Stimulated activated CD8-positive, alpha-beta memory T cell treated with anti-CD3 and anti-CD28 coated beads, Interleukin-12 subunit alpha, Interleukin-12 subunit beta, amount 100 ng/mL, for 24 hours (primary cell): Measurements from ENCODE around the gene HBB.

Experiments used
- DNase-seq: peaks from one replicate; pipeline ENCODE4 v3.0.0-alpha.2; 2020; ENCODE audit errors: extremely low read depth

HBB gene

DNA sequence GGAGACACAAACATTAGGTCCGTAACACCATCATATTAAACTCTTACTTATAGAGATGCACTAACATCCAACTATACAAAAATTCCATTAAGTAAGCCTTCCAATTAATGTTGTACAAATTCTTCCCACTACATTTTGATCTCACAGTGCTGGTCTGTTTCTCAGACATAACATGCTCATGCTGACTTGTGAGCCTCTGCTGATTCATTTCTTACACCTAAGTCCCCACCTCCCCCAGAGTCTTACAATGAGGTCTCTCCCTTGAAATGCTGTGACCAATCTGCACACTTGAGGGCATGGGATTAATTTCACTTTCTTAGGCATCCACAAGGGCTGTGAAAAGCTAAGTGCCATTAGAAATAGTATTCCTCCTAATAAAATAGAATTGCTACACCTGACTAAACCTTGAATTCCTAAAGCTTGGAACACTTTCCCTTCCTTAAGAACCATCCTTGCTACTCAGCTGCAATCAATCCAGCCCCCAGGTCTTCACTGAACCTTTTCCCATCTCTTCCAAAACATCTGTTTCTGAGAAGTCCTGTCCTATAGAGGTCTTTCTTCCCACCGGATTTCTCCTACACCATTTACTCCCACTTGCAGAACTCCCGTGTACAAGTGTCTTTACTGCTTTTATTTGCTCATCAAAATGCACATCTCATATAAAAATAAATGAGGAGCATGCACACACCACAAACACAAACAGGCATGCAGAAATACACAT is 20.8 kb upstream of the HBB start:
- no peak for DNase-seq

DNA sequence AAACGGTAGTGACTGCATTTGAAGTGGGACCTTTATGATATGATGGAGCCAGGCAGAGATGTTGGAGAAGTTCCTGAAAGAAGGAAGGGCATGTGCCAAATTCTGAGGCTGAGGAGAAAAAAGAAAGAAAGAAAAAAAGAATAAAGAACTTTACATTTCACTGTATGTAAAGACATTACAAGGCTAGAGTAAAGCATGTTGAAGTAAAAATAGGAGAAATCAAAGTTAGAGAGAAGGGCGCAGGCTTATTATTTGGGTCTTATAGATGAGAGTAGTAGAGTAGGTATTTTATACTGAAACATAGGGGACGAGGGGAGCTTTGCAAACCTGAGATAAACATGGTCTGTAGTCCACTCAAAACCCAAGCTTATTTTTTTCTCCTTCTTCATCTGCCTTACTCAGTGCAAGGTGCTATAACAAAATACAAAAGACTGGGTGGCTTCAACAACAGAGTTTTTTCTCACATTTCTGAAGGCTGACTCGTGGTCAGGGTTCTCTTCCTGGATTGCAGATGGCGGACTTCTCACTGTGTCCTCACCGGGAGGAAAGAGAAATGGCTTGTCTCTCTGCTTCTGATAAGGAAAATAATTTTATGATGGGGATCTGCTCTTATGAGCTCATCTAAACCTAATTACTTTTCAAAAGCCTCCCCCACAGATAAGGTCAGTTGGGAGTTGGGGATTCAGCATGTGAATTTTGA is 20.1 kb upstream of the HBB start:
- no peak for DNase-seq

DNA sequence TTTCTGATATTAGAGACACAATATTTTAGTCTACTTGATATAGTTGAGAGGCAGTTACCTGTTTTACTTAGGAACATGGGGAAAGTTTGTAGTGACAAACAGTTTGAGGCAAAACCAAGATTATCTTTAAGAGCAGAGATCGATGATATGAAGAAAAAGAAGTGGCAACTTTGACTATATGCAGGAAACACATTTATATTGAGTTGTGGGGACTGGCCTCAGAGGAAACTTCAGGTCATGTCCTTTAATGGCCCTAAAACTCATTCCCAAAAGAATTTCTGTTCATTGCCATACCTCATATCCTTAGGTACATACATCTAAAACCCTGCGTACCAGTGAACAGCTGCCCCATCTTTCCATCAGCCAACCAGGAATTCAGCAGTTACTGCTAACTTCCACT is 18.3 kb upstream of the HBB start:
- DNase-seq: no peak

DNA sequence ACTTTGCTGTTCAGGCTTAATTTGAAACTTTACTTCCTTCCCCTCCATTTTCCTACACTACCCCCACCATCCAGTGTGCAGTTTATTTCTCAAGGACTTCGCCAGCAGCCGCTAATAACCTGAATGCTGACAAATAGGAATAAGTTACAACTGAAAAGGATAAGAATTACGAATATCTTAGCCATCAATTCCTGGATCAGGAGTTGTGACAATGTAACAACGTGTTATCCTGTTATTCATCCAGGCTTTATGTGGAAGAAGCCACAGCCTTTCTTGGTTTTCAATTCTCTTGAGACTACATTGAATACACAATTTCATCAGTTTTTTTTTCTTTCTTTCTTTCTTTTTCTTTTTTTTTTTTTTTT is 16.9 kb upstream of the HBB start:
- no peak for DNase-seq

DNA sequence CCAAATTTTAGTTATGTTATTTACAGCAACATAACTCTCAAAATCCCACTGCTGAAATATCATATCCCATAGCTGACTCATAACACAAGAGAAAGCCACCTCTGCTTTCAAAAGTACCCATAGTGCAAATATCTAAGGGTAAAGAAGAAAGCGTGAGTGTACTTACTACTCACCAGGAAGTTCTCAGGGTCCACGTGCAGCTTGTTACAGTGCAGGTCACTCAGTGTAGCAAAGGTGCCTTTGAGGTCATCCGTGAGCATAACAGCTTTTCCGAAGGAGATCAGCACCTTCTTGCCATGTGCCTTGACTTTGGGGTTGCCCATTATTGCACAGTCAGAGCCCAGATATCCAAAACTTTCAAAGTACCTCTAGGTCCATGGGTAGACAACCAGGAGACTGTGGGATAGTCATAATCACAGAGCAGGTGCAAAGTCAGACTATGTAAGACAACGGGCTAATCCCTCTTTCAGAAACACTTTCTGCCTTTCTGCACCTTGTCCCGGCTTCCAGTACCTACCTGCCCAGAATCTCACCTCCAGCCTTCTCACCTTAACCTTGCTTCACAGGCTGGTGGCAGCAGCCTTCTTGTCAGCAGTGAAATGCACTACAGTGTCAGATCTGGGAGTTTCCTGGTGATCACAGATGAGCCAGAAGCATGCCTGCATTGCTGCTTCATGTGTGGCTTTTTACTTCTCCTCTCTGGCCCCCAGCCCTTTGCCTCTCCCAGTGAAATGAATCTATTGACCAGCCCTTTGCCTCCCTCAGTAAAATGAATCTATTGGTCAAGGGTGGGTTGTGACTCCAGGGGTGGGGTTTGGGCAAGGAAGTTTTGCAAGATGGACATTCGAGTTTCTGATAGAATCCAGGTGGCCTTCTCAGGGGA is 16.3 kb upstream of the HBB start:
- no peak for DNase-seq

DNA sequence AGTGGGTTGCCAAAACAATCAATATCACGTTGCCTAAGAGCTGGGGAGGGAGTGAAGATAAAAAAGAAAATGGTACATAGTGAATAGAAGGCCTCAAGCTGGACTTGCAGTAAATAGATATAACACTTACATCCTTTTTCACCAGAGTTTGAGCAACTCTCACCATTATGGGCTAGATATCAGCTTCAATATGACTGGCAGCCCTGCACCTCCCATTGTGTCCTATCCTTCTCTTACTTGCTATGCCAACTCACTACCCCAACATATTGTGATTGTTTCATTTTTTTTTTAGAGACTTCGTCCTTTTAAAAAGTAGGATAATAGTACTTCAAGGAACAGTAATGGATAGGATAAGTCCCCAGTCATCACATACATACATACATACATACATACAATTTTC is 15.3 kb upstream of the HBB start:
- DNase-seq: no peak

DNA sequence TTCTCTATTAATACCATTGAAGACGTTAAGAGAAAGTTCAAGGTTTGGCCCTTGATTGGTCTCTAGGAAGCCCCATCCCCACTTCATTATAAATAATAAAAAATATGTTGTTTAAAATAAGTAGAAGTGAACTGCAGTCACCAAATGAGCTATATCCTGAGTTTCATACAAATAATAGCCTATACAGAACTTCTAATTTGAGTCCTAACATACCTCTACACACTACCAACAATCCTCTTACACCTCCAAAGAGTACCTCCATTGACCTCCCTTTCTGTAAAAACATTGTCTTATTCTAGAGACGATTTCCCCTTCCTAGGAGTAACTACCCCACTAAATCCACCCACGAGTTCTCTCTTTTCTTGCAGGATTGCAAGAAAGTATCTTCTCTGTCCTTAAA is 14.6 kb upstream of the HBB start:
- no peak for DNase-seq

DNA sequence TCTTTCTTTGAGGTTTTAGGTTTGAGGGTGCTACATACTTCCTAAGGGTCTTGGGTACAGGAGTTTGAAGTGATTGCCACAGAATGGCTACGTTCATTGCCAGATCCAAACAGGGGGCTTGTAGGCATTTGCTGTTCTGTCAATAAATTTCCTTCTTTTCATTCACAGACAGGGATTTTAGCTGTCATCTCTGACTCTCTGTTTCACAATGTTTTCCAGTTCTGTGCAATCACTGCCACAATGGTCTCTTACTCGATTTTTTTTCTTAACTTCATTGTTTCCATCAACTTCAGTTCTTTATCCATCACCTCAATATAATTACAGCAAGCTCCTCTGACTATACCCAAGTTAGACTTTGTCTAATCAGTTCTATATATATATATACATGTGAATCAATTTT is 13.6 kb upstream of the HBB start:
- DNase-seq: no peak

DNA sequence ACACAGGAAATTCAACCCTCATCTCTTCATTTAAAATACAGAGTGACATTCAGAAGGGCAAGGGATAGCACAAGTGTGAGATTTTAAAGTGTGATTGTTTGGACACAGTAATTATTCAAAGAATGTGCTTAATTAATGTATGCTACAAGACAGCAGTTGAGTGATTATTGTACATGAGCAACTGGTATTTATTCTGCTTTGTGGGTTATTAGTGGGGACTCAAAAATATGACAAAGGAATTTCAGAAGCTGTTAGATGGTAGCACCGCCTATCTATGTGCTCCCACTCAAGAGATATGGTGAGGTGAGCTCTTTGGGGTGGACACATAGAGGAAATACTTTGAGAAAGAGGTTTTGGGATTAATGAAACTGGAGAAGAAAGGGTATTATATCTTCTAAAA is 13.2 kb upstream of the HBB start:
- no peak for DNase-seq

DNA sequence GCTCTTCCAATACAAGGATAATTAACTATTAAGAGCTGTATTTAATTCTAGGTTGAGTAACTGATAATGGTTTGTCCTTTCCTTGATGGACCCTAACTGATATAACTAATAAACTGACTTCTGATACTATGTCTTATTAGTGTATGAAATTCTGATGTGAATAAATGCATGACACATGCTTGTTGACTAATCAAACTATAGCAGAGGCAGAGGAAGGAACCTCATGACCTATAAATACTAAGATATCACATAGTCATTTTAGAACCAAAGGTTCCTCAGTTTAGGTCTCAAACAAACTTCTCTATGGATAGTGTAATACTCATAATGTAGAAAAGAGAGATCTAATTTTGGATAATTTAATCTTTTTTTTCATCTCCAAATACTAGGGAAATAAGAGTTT is 12.2 kb upstream of the HBB start:
- DNase-seq: no peak

DNA sequence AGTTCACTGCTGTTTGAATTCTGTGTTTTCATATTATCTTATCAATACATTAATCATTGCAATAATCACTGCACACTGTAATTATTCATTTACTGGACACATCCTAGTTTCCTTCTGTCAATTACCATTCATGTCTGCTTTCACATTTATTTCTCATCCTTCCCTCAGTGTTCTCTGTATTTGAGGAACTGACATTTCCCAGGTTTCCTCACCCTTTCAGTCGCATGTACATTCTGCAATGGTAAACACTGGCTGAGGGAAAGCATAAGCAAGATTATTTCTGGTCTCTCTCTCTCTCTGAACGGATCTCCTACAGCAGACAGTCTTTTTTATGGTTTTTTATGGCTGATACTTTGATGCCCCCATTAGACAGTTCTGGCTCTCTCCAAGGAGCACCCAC is 11.6 kb upstream of the HBB start:
- DNase-seq: no peak

DNA sequence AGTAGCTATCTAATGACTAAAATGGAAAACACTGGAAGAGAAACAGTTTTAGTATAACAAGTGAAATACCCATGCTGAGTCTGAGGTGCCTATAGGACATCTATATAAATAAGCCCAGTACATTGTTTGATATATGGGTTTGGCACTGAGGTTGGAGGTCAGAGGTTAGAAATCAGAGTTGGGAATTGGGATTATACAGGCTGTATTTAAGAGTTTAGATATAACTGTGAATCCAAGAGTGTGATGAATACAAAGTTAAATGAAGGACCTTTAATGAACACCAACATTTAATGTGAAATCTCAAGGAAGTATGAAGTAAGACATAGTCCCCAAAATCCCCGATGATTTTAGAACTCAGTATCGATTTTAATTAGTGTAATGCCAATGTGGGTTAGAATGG is 10.5 kb upstream of the HBB start:
- DNase-seq: no peak

DNA sequence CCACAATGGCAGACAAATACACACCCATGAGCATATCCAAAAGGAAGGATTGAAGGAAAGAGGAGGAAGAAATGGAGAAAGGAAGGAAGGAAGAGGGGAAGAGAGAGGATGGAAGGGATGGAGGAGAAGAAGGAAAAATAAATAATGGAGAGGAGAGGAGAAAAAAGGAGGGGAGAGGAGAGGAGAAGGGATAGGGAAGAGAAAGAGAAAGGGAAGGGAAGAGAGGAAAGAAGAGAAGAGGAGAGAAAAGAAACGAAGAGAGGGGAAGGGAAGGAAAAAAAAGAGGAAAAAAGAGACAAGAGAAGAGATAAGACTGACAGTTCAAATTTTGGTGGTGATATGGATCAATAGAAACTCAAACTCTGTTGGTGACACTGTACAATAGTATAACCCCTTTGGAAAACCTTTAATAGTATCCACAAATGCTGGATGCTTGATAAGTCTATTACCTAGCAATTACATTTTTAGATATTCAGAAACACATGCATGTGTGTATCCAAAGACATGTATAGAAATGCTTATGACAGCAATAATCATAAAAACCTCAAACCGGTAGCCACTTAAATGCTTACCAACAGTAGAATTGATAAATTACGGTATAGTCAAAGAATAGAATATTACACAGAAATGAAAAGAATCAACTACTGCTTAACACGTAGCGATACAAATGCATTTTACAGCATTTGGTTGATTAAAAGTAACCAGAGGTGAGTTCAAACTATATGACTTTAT is 8.7 kb upstream of the HBB start:
- no peak for DNase-seq

DNA sequence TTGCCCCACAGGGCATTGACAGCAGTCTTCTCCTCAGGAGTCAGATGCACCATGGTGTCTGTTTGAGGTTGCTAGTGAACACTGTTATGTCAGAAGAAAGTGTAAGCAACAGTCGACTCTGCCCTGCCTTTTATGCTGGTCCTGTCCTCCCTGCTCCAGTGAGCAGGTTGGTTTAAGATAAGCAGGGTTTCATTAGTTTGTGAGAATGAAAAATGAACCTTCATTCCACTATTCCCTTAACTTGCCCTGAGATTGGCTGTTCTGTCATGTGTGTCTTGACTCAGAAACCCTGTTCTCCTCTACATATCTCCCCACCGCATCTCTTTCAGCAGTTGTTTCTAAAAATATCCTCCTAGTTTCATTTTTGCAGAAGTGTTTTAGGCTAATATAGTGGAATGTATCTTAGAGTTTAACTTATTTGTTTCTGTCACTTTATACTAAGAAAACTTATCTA is 7.5 kb upstream of the HBB start, which contains the start of gene HBD:
TSS of gene HBD (minus strand) at position 103 of the 454 bp plus-strand sequence. CDS start at position 53, 50 bp downstream.
- DNase-seq: no peak

DNA sequence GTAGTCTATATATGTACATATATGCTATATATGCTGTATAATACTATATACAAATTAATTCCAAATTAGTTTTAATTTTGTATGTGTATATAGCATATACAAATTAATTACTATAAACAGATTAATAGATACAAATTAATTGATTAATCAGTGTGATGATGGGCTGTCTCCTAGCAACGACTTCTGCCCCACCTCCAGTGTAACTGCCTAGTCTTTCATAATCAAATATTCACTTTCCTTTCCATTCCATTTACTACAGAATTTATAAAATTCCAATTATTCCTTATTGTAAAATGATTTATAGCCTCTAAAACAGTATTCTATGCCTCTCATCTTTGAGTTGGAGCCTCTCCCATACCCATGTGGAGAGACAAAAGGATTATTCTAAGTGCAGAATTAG is 6.4 kb upstream of the HBB start:
- DNase-seq: no peak

DNA sequence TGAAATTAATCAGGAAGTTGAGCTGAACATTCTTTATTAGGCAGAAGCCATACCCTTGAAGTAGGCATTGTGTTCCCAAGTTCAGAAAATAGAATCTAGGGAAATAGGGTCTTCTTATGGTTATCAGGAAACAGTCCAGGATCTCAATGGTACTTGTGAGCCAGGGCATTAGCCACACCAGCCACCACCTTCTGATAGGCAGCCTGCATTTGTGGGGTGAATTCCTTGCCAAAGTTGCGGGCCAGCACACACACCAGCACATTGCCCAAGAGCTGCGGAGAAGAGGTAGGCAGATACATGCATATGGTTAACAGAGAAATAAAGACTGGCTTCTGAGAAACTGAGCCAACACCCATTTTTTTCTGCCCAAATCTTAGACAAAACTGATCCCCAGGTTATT is 6.0 kb upstream of the HBB start:
- DNase-seq: no peak

DNA sequence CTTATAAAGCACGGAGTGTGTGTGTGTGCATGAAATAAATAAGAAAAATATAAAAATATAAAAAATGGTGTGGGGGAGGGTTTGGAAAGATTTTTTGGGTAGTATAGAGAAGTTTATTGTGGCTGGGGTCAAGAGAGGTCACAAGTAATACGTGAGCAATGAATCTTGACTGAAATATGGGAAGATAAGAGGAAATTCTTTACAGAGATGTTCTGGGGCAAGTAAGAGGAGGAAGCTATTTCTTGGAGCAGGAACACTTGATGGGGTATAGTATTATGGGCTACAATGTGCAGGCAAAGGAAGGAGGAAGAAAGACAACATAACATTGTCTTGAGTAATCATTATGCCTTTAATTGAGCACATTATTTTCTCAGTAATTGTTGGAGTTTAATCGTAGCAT is 5.3 kb upstream of the HBB start:
- DNase-seq: no peak

DNA sequence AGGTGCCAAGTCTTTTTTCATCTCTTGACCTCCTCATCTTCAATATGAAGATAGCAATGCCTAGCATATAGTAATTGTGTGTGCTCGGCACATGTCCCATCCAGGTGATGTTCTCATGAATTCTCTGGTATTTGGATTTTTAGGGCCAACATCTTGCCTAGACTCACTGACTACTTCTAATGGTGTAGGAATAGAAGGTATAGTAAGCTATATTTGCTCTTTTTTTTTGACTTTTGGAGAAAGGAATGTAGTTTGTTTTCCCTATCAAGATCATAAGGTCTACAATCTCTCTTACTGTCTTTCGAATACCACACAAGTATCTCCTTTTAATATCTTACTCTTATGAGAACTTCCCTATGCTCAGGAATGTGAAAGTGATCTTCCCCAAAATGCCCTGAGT is 4.2 kb upstream of the HBB start:
- DNase-seq: no peak

DNA sequence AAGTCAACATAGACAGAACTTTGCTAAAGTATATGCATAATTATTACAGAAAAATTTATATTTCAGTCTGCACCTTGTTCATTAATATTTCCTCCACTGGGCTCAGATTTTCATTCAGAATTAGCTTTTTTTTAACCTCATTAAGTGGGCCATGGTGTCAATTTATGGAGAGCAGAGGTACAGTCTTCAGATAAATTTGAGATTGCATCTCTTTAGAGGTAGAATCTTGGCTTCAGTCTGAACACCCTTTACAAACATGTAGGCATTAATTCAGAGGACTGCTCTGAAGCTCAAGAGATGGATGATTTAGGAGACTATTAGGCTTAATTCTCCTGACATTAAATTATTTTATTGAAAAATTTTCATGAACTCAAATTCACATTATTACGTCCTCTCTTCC is 3.4 kb upstream of the HBB start:
- no peak for DNase-seq

DNA sequence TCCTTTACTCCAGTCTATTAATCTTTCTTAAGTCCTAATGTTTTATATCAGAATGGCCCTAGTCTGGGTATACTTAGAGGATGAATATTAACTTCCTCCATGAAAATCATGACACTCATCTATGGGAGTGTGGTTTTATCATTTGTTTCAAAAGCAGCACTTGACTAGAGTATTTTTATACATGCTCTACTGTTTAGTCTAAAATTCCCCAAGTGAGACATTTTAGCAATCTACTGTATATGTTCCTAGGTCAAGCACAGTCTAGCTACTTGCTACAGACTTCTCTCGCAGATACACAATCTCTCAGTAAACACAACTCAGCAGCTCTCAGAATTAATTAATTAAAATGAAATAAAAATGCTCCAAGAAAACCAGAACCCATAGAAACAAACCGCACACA is 2.9 kb upstream of the HBB start:
- no peak for DNase-seq

DNA sequence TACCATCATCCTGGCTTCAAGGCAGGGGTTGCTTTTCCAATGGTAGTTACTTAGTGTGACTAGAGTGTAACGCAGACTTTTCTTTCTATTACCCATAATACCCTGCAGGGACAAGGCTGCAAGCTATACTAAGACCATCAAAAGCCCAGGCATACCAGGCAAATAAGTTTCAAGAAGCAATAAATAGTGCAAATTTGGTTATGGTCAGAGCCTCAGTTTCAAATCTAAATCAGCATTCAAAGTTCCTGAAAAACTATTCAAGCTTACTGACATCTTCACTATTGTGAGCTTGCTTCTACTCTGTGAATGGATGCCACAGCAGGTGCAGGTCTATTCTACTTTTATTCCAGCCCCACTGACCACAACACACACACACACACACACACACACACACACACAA is 2.5 kb upstream of the HBB start:
- DNase-seq: no peak

DNA sequence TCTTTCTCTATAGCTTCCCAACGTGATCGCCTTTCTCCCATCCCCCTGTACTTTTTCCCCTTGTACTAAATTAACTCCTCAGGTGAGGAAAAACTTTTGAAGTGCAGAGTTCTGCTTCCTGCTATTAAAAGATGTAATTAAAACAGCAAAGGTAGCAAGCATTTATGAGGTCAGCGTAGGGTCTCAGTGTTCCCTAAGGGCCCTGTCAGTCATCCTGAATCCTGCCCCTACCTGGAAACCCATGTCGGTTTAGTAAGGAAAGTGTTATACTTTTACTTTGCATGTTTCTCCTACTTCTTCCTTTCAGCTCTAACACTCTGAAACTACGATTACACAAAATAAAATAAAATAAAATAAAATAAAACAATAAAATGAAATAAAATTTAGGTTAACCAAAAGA is 1.3 kb upstream of the HBB start:
- DNase-seq: no peak
